Skeletal muscle cell (primary cell): Measurements from ENCODE around the gene BAHCC1.

Experiments
- DNase-seq: peaks from one replicate; pipeline ENCODE4 v3.0.0-alpha.2; 2010; ENCODE audit warnings: low read depth
- H3K4me3 ChIP-seq: 2 replicates; pipeline ENCODE4 v1.5.1; 2011; ENCODE audit warnings: low read depth, mild to moderate bottlenecking, control low read depth, low read length, moderate library complexity

BAHCC1 gene

GRCh38 chr17:81394377-81394920, 808 bp upstream of the BAHCC1 start:
- DNase-seq = no peak
- peak overlapping the region; percentile 28 for H3K4me3 ChIP-seq

GRCh38 chr17:81395600-81396277, 482 bp downstream of the BAHCC1 start:
- H3K4me3 ChIP-seq = peak overlapping the region; percentile 69
- no peak for DNase-seq

GRCh38 chr17:81396278-81396721, 1.0 kb downstream of the BAHCC1 start:
- peak overlapping the region; percentile 69 for H3K4me3 ChIP-seq
- DNase-seq = no peak

GRCh38 chr17:81396722-81397313, 1.6 kb downstream of the BAHCC1 start:
- DNase-seq = no peak
- peak overlapping the region; percentile 69 for H3K4me3 ChIP-seq

GRCh38 chr17:81397314-81398175, 2.3 kb downstream of the BAHCC1 start:
- no peak for DNase-seq

GRCh38 chr17:81398176-81398831, 3.0 kb downstream of the BAHCC1 start:
- peak overlapping the region; percentile 69 for H3K4me3 ChIP-seq
- DNase-seq = no peak

More at GRCh38 chr17:81397314-81398175, 2.3 kb downstream of the BAHCC1 start:
- H3K4me3 ChIP-seq = peak overlapping the region; percentile 69

- H3K4me3 ChIP-seq = peak overlapping the region; percentile 69
Observed at GRCh38 chr17:81398832-81399411, 3.7 kb downstream of the BAHCC1 start.

GRCh38 chr17:81399481-81400153, 4.4 kb downstream of the BAHCC1 start:
- H3K4me3 ChIP-seq = peak overlapping the region; percentile 46

More at GRCh38 chr17:81398832-81399411, 3.7 kb downstream of the BAHCC1 start:
- DNase-seq = no peak

GRCh38 chr17:81400154-81400977, 5.1 kb downstream of the BAHCC1 start:
- DNase-seq = no peak
- H3K4me3 ChIP-seq = peak overlapping the region; percentile 46

More at GRCh38 chr17:81399481-81400153, 4.4 kb downstream of the BAHCC1 start:
- DNase-seq = no peak

GRCh38 chr17:81400996-81401722, 5.9 kb downstream of the BAHCC1 start:
- peak overlapping the region; percentile 46 for H3K4me3 ChIP-seq
- DNase-seq = no peak

- H3K4me3 ChIP-seq = peak overlapping the region; percentile 46
- no peak for DNase-seq
Observed at GRCh38 chr17:81401723-81402529, 6.7 kb downstream of the BAHCC1 start.

GRCh38 chr17:81402530-81402941, 7.3 kb downstream of the BAHCC1 start:
- DNase-seq = no peak
- H3K4me3 ChIP-seq = peak overlapping the region; percentile 1

- H3K4me3 ChIP-seq = peak overlapping the region; percentile 1
- DNase-seq = no peak
Observed at GRCh38 chr17:81402981-81403467, 7.8 kb downstream of the BAHCC1 start.

- DNase-seq = no peak
- peak overlapping the region; percentile 22 for H3K4me3 ChIP-seq
Observed at GRCh38 chr17:81403671-81404534, 8.6 kb downstream of the BAHCC1 start.

GRCh38 chr17:81404558-81405165, 9.4 kb downstream of the BAHCC1 start:
- H3K4me3 ChIP-seq = no peak overlapping the region
- no peak for DNase-seq
